ENCODE results near the gene CSAG1.
"Not testable (repeated sequence)": the region's sequence is repeated elsewhere in the genome, so short reads cannot be mapped to it uniquely, and the experiment has no call there.

The CSAG1 gene

GRCh38 chrX:152697952-152698931, 35.3 kb downstream of the CSAG1 start, which contains the start of gene MAGEA3:
Gene MAGEA3, plus strand, starts transcription at chrX:152698794. Its CDS starts 2,039 bp downstream, at chrX:152700833.
- not testable (repeated sequence) for DNase-seq

DNA sequence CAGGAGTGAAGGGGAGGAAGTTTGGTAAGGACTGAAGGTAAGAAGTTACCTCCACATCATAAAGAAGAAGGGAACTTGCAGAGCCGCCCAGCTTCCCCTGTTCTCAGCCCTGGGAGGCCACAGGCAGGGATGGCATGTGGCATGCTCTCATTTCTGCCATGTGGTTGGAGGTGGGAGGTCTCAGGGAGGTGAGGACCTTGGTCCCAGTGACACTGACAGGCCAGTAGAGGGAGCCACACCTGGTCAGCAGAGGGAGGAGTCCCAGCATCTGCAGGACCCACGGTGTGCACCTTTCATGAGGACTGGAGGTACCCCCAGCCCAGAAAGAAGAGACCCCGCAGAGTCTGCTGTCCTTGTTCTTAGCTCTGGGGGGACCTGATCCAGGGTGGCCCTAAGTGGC, 52.5 kb downstream of the CSAG1 start:
- not testable (repeated sequence) for DNase-seq
